ENCODE measurements around the gene PHC2. TPM values are rescaled to one million over a fixed set of nuclear protein-coding genes. Genes with fewer than 3 reads are reported as not detected.

The PHC2 gene
- polyA plus RNA-seq, 3 donors from 2014 or later, result 16.1 to 28.7 (median 27.4) TPM

DNA sequence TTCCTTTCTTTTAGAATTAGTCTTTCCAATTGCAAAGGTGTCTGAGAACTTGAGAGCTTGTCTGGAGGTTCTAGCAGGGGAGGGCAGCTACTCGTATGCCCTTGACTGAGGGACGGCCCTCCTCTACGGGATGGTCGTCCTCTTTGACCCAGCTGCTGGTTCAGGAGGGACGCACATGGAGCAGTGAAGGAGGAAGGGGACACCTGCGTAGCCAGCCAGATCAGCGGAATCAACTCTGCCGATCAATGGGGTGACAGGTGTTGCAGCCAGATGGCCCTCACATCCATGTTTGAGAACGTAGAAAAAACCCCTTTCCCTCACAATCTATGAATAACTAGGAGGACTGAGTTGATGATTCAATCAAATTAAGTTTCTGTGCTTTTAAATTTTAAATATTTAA lies 94.3 kb downstream of the PHC2 start:
- Mint-ChIP-seq H3K4me3 (no peak overlapping the region), H3K4me1 (peaks cover 25 to 63% of the 10 kb centered on the region in 2 donors), H3K27ac (no peak overlapping the region), H3K27me3 (ENCODE audit: low read depth in 3 of 3) (no peaks in the 10 kb centered on the region), H3K36me3 (peaks cover 0 to 11% (median 4%) of the 10 kb centered on the region in 3 donors), H3K9me3 (no peaks in the 10 kb centered on the region)
- DNase-seq, result no peak

DNA sequence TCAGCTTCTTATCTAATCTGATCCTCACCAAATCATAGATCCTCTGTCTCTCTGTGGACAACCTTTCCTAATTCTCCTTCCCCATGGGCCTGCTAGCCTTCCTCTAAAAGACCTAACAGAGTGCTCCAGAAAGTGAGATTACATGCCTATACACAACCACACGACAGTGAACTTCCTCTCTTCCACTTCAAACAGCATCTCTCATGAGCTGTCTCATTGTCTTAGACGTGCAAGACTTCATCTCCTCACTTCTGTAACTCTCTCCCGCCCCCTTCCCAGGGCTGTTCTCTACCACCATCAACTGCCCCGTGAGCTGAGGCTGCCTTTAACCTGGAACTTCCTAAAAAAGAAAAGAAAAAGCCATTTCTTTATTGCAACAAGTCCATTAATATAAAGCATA lies 95.9 kb downstream of the PHC2 start:
- Mint-ChIP-seq H3K9me3 (no peaks in the 10 kb centered on the region), H3K27ac (peak overlapping the region in 2 of 6 donors; percentile 15 to 64), H3K4me3 (no peak overlapping the region), H3K27me3 (ENCODE audit: low read depth in 3 of 3) (no peaks in the 10 kb centered on the region), H3K4me1 (peaks cover 11 to 48% of the 10 kb centered on the region in 2 donors), H3K36me3 (peaks cover 0 to 12% (median 4%) of the 10 kb centered on the region in 3 donors)
- no peak for DNase-seq

DNA sequence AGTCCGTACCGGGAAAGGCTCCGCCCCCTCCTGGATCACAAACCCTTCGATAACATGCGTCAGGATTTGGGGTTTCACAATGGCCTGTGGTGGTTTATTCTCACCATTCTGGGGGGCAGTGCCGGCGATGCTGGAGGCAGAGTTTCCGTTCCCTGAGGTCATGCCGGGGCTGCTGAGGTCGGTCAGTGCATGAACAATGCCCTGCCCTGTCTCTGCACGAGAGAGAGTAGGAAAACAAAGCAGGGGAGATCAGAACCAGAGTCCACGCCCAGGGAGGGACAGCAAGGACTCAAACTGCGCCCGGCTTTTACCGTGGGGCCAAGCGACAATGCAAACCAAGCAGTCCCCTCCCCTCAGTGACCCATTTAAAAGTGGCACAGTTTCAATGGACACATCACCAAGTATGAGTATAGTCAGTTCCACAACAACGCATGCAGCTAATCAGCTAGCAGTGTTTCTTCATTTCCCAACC lies 96.8 kb downstream of the PHC2 start:
- H3K27ac Mint-ChIP-seq, result no peak overlapping the region
- H3K4me1 Mint-ChIP-seq, result peaks cover 9 to 42% of the 10 kb centered on the region in 2 donors
- no peaks in the 10 kb centered on the region for H3K27me3 Mint-ChIP-seq (ENCODE audit: low read depth in 3 of 3)
- H3K9me3 Mint-ChIP-seq, result no peaks in the 10 kb centered on the region
- H3K4me3 Mint-ChIP-seq, result no peak overlapping the region
- peaks cover 6 to 21% (median 10%) of the 10 kb centered on the region in 3 donors for H3K36me3 Mint-ChIP-seq
- DNase-seq, result no peak

DNA sequence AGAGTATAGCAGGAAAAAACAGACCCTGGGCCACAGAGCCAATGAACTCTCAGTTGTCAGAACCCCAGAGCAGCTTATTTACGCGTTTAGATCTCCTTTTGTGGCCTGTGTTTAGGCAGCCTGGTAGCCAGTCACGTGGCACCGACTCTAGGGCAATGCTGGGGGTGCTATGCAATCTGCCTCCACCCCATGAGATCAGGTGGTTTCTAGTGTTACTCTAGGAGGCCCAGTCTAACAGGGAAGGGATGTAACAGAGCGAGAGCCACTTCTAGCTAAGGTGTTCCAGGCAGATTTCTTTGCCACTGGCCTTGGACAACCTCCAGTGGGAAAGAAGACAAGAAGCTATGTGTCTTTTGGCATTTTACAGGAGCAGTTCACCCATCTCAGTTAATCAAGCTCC lies 98.0 kb downstream of the PHC2 start:
- Mint-ChIP-seq H3K9me3 (no peaks in the 10 kb centered on the region), H3K36me3 (peaks cover 8 to 30% (median 18%) of the 10 kb centered on the region in 3 donors), H3K4me1 (peaks cover 7 to 29% of the 10 kb centered on the region in 2 donors), H3K4me3 (no peak overlapping the region), H3K27me3 (ENCODE audit: low read depth in 3 of 3) (no peaks in the 10 kb centered on the region), H3K27ac (no peak overlapping the region)
- no peak for DNase-seq

DNA sequence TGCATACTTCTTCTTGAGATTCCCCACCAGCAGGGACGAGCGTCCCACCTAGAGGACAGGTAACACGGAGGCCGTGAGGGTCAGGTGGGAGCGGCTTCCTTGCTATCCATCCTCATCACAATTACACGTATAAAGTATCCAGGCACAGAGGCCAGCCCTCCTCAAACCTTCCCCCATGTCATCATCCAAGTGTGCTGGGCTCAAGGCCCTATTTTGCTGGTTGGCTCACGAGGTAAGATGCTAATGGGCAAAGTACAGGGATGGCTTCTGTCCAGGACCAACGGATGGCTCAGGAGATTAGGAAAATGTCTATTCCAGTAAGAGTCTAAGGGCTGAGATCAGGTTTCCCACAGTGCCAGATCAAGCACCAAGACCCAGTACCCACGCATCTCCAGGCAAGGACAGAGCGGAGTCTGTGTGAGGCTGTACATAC lies 98.5 kb downstream of the PHC2 start:
- H3K27ac Mint-ChIP-seq, result peak overlapping the region in 1 of 6 donors; percentile 28
- peaks cover 8 to 30% (median 18%) of the 10 kb centered on the region in 3 donors for H3K36me3 Mint-ChIP-seq
- H3K4me3 Mint-ChIP-seq, result no peak overlapping the region

DNA sequence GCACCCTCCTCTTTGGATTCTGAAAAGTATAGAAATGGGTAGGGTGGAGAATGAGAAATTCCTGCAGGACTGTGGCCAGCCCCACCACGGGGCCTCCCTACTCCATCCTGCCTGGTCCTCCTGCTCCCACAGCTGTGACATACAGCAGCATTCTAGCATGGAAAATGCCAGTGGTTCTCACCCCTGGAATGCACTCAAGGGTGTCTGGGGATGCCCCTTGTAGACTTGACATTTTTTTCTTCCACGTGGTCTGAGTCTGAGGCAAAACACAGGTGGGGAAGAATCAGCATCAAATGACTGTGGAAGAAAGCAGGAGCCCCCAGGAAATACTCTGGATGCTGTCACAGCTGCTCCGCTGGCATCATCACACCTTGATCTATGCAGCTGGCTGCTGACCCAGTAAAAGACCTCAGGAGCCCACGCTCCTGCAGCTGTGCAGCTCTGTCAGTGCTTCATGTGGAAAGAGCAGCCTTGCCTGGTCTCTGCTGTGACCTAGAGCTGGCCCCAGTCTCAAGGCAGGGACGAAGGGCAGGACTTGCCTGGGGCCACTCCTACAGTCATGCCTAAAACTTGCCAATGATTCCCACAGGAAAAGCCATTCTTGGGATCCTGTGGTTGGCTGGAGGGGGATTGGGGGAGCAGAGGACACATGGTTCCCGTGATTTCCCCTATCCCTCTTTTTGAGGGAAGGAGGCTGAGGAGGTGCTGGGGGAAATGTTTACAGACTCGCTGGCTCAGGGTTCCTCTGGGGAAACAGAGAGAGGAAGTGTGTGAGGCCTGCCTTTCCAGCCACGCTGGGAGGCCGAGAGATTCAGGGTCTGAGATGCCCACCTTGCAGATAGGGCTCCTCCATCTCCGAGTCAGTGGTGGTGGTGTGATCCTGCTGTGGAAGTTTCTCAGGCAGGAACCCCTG lies 99.2 kb downstream of the PHC2 start:
- no peak overlapping the region for H3K4me3 Mint-ChIP-seq
- no peaks in the 10 kb centered on the region for H3K27me3 Mint-ChIP-seq (ENCODE audit: low read depth in 3 of 3)
- H3K36me3 Mint-ChIP-seq, result peaks cover 8 to 30% (median 18%) of the 10 kb centered on the region in 3 donors
- H3K4me1 Mint-ChIP-seq, result peaks cover 7 to 18% of the 10 kb centered on the region in 2 donors
- no peak overlapping the region for H3K27ac Mint-ChIP-seq
- H3K9me3 Mint-ChIP-seq, result no peaks in the 10 kb centered on the region
- no peak for DNase-seq

More for the DNA sequence above, 98.5 kb downstream of the PHC2 start:
- no peaks in the 10 kb centered on the region for H3K9me3 Mint-ChIP-seq
- H3K4me1 Mint-ChIP-seq, result peaks cover 7 to 24% of the 10 kb centered on the region in 2 donors
- no peak for DNase-seq
- no peaks in the 10 kb centered on the region for H3K27me3 Mint-ChIP-seq (ENCODE audit: low read depth in 3 of 3)

DNA sequence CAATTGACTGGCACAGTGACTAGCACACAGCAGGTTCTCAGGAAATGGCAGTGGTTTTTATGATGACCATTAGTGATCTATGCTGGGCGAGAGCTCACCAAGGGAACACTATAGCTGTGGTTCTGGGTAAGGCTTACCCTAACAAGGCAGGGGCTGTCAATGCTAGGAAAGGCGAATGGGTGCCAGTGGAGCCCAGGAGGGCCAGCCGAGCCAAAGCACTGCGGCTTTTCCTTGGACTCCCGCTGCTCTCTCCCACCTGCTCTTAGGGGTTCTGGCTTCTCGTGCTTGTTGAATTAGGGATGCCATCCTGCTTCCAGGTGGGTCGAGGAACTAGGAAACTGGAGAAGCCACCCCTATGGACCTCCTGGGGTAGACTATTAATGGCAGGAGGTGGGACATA lies 100.0 kb downstream of the PHC2 start:
- no peaks in the 10 kb centered on the region for H3K27me3 Mint-ChIP-seq (ENCODE audit: low read depth in 3 of 3)
- peaks cover 13 to 35% (median 23%) of the 10 kb centered on the region in 3 donors for H3K36me3 Mint-ChIP-seq
- peaks cover 6 to 18% of the 10 kb centered on the region in 2 donors for H3K4me1 Mint-ChIP-seq
- H3K27ac Mint-ChIP-seq, result no peak overlapping the region
- H3K4me3 Mint-ChIP-seq, result no peak overlapping the region
- DNase-seq, result no peak
- H3K9me3 Mint-ChIP-seq, result no peaks in the 10 kb centered on the region

DNA sequence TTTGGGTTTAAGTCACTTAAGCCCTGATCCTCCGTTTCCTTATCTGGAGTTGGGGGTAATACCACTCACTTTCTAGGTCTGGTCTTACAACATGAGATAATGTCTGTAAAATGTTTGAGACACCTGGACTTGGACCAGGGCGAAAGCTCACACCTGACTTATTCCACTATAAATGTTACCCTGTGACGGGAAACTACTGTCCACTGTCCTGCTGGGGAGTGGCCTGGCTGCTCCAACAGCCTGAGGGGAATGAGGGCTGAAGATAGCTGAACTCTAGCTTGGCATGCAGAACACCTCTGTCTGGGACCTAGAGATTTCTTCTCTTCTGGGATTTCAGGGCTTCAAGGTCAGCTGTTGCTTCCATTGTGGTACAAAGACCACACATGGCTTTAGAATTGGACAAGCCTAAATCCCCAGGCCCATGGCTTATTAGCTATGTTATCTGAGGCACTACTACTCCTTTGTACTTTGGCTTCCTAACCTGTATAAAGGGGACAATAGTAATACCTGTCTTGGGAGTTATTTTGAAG lies 100.5 kb downstream of the PHC2 start:
- Mint-ChIP-seq H3K4me1 (peaks cover 6 to 18% of the 10 kb centered on the region in 2 donors), H3K27ac (no peak overlapping the region), H3K27me3 (ENCODE audit: low read depth in 3 of 3) (no peaks in the 10 kb centered on the region), H3K4me3 (no peak overlapping the region), H3K36me3 (peaks cover 16 to 39% (median 27%) of the 10 kb centered on the region in 3 donors), H3K9me3 (no peaks in the 10 kb centered on the region)
- DNase-seq, result no peak

DNA sequence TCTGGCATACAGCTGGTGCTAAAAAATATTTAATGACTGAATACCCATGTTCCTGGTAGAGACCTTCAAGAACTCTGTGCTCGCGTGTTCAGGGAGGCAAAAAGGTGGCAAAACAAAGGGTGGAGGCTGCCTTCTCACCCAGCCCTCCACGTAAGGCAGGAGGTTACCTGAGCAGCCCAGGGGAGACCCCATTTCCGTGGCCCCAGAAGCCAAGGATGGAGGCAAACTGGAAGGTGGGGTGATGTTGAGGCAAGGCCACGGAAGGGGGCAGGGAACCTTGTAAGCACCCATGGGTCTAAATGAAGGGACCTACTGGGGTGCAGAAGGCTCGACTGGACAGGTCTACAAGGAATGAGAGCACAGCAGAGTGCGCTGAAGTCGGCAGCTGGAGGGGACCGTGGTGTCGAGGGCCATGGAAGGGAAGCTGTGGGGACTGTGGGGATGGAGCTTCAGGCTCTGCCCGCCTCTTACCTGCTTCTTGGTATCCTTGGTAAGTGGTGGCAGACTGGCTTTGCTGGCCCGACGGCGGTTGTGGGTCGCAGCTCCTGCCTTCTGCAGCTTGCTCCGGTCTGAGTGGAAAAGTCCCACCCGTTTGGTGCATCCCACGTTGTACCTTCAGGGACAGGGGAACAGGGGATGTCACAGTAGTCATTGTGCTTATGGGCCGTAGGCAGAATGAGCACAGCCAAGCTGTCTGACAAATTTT lies 101.1 kb downstream of the PHC2 start:
- DNase-seq, result no peak
- H3K9me3 Mint-ChIP-seq, result no peaks in the 10 kb centered on the region
- peaks cover 16 to 45% (median 26%) of the 10 kb centered on the region in 3 donors for H3K36me3 Mint-ChIP-seq
- H3K27me3 Mint-ChIP-seq (ENCODE audit: low read depth in 3 of 3), result no peaks in the 10 kb centered on the region
- H3K4me3 Mint-ChIP-seq, result no peak overlapping the region
- no peak overlapping the region for H3K27ac Mint-ChIP-seq
- peaks cover 1 to 11% of the 10 kb centered on the region in 2 donors for H3K4me1 Mint-ChIP-seq

DNA sequence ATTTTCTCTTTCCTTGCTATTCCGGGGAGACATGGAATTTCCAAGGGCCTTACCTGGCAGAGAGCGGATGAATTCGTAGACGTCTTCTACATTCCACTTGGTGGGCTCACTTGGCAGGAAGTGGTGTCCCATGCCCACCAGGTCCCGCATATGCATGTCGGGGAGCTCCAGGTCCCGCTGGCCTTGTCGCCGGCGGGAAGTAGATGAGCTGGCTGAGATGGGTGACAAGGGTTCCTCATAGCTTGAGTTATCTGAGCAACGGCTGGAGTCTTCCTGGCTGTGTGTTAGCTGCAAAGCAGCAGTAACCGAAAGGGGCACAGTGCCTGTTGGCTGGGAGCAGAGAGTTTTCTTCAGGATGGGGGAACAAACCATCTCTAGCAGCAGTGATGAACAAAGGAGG lies 102.1 kb downstream of the PHC2 start:
- Mint-ChIP-seq H3K4me1 (peaks cover 1 to 7% of the 10 kb centered on the region in 2 donors), H3K4me3 (no peak overlapping the region), H3K9me3 (no peaks in the 10 kb centered on the region), H3K27ac (no peak overlapping the region), H3K36me3 (peaks cover 16 to 41% (median 26%) of the 10 kb centered on the region in 3 donors), H3K27me3 (ENCODE audit: low read depth in 3 of 3) (no peaks in the 10 kb centered on the region)
- no peak for DNase-seq

DNA sequence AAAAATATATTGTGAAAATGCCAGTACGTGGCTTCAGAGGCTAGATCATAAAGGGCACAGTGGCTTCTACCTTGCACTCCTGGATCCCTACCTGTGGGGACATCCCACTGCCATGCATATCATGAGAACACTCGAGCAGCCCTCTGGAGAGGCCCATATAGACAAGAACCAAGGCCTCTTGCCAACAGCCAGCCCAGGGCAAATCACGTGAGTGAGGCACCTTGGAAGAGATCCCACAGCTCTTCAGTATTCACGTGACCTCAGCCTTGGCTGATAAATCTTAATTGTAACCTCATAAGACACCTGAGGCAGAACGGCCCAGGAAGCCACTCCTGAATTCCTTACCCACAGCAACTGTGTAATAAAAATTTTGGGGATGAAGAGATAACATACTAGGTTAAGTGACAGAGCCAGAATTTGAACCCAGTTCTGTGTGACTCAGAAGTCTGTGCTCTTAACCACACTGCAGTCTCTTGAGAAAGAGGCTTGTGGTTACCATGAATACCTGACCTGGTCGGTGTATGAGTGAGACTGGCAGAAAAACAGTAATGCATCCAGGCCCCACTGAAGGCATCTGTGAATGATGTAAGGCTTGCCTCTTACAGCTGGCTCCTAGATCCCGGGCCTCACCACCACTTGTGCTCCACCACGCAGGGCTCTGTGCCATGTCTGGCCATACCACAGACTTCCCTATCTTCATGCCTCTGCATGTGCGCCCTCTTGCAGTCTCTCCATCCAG lies 103.1 kb downstream of the PHC2 start:
- no peaks in the 10 kb centered on the region for H3K9me3 Mint-ChIP-seq
- H3K27me3 Mint-ChIP-seq (ENCODE audit: low read depth in 3 of 3), result no peaks in the 10 kb centered on the region
- H3K27ac Mint-ChIP-seq, result peak overlapping the region in 1 of 6 donors; percentile 46
- DNase-seq, result no peak
- no peak overlapping the region for H3K4me3 Mint-ChIP-seq
- peaks cover 21 to 38% (median 31%) of the 10 kb centered on the region in 3 donors for H3K36me3 Mint-ChIP-seq
- H3K4me1 Mint-ChIP-seq, result peaks cover 0 to 1% of the 10 kb centered on the region in 2 donors

DNA sequence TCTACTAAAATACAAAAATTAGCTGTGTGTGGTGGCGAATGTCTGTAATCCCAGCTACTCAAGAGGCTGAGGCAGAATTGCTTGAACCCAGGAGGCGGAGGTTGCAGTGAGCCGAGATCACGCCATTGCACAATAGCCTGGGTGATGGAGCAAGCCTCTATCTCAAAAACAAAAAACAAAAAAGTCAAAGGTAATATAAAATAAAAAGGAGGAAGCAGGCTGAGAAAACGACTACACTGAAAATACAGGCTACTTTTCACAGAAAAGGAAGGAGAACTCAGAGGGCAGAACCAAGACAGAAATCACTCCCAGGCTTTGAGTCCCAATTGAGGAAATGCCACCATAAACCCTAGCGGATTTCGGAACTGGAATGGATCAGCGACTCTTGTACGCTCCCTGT lies 104.1 kb downstream of the PHC2 start:
- peaks cover 21 to 38% (median 31%) of the 10 kb centered on the region in 3 donors for H3K36me3 Mint-ChIP-seq
- no peak overlapping the region for H3K27ac Mint-ChIP-seq
- no peak for DNase-seq
- no peak overlapping the region for H3K4me3 Mint-ChIP-seq
- peaks cover 0 to 1% of the 10 kb centered on the region in 2 donors for H3K4me1 Mint-ChIP-seq
- no peaks in the 10 kb centered on the region for H3K9me3 Mint-ChIP-seq
- no peaks in the 10 kb centered on the region for H3K27me3 Mint-ChIP-seq (ENCODE audit: low read depth in 3 of 3)

Measured in immature natural killer cell (primary cell).